AG04449 (cell line): ENCODE data around the gene PNLDC1.

ENCODE experiments used
- CTCF ChIA-PET: fragments of 350-600 bp; formaldehyde crosslinking; extraction: SDS; loops from one replicate; lab custom pipeline; 2021; ENCODE audit warnings: antibody characterized with exemption; lab: Yijun Ruan, JAX
- POLR2A ChIA-PET: fragments of 400-600, 350-600 bp; formaldehyde crosslinking; extraction: SDS; loops from one replicate; lab custom pipeline; 2020; ENCODE audit warnings: antibody characterized with exemption, inconsistent platforms; lab: Yijun Ruan, JAX
- DNase-seq: peaks from one replicate; pipeline ENCODE4 v3.0.0-alpha.2; 2010; ENCODE audit warnings: low read depth, low spot score
- H3K4me3 ChIP-seq: 2 replicates; pipeline ENCODE4 v1.5.1; 2011; ENCODE audit warnings: low read depth, mild to moderate bottlenecking, control low read depth, low read length
- CTCF ChIP-seq: IDR thresholded peaks from one replicate; pipeline ENCODE4 v1.5.1; 2011; ENCODE audit warnings: mild to moderate bottlenecking, moderate library complexity, low read length, control low read depth, inconsistent platforms; ENCODE audit not compliant: insufficient read depth; ENCODE audit errors: missing control alignments

The PNLDC1 gene

GRCh38 chr6:159800141-159800865, at the start of gene PNLDC1:
TSS of gene PNLDC1 (plus strand) at chr6:159800276. CDS start at chr6:159800308, 32 bp downstream.
- TF ChIP-seq CTCF = no peak
- no peak for DNase-seq
- peak within 1 kb of the TSS; percentile 23 for H3K4me3 ChIP-seq
- ChIA-PET POLR2A (interaction anchor here (1.3 kb wide), 1 partner anchor 10 kb away, joined by 5 read pairs; the partner anchor contains the start of gene MRPL18), CTCF (interaction anchor here (1.6 kb wide), 1 partner anchor 10 kb away, joined by 3 read pairs; the partner anchor contains the start of gene MRPL18)

- POLR2A ChIA-PET = no interaction called here
- no peak for TF ChIP-seq CTCF
- no peak overlapping the region for H3K4me3 ChIP-seq
- CTCF ChIA-PET = interaction anchor here (0.6 to 1.5 kb wide), 2 partner anchors 31 to 60 kb away, joined by 3 to 4 read pairs; no protein-coding TSS in a partner anchor
- DNase-seq = no peak
These were observed 48.6 kb upstream of the PNLDC1 start for GRCh38 chr6:159751448-159751847.

- no peak for DNase-seq
- ChIA-PET CTCF (no interaction called here), POLR2A (no interaction called here)
- TF ChIP-seq CTCF = no peak
- no peak overlapping the region for H3K4me3 ChIP-seq
These were observed 46.8 kb upstream of the PNLDC1 start for GRCh38 chr6:159753081-159753872.

GRCh38 chr6:159754401-159754800, 45.7 kb upstream of the PNLDC1 start:
- H3K4me3 ChIP-seq = no peak overlapping the region
- no peak for DNase-seq
- ChIA-PET CTCF (no interaction called here), POLR2A (no interaction called here)
- no peak for TF ChIP-seq CTCF

- H3K4me3 ChIP-seq = no peak overlapping the region
- ChIA-PET CTCF (no interaction called here), POLR2A (no interaction called here)
- DNase-seq = no peak
- TF ChIP-seq CTCF = no peak
These were observed 44.8 kb upstream of the PNLDC1 start for GRCh38 chr6:159754959-159755914.
